HepG2 (cell line): Measurements from ENCODE around the gene UCKL1. TPM values are rescaled to one million over a fixed set of nuclear protein-coding genes. Genes with fewer than 3 reads are reported as not detected.

Experiments
- ATAC-seq: fragments of 200-7000 bp; cut with Tn5 transposase; 3 replicates; pipeline ENCODE4 v1.9.1; 2020; ENCODE audit warnings: mild to moderate bottlenecking, moderate library complexity
- BruUV-seq: library from RNA; stranded (reverse); fragments of 400-500 nt; replicated peaks from 2 replicates; lab custom pipeline; 2021; lab: Mats Ljungman, UMichigan
- CTCF ChIA-PET: fragments of 300-600 bp; formaldehyde crosslinking; extraction: SDS; loops from one replicate; lab custom pipeline; 2021; ENCODE audit warnings: low total read pairs, inconsistent platforms, low intra/inter-chr PET ratio; lab: Yijun Ruan, JAX
- POLR2A ChIA-PET: fragments of 350-600 bp; sonication (Branson Sonifier 250); formaldehyde crosslinking; loops from one replicate; lab custom pipeline; 2020; ENCODE audit warnings: antibody characterized with exemption, inconsistent platforms; lab: Yijun Ruan, JAX
- DNase-seq: peaks from one replicate; pipeline ENCODE4 v3.0.0-alpha.2; 2015; ENCODE audit warnings: low spot score
- FAIRE-seq: peaks from 3 replicates; lab custom pipeline; 2011; peaks lifted over from hg19 to GRCh38; lab: Jason Lieb, UNC
- H2AFZ ChIP-seq: one replicate; pipeline ENCODE4 v1.6.1; 2011; ENCODE audit warnings: low read length, inconsistent platforms
- H3K27ac ChIP-seq: fragments of 300-600 bp; 3 replicates; pipeline ENCODE4 v1.8.0; 2011; ENCODE audit warnings: mixed run types, mild to moderate bottlenecking, mixed read lengths, low read length, inconsistent platforms; ENCODE audit not compliant: insufficient read depth; ENCODE audit errors: extremely low read length
- H3K27me3 ChIP-seq, 2 experiments: fragments of 200-600 bp in 1 of 2; 2 replicates in 1 of 2; 3 replicates in 1 of 2; pipeline versions ENCODE4 v1.6.0 to v1.8.0; 2011; ENCODE audit warnings: low read length in 2 of 2, mild to moderate bottlenecking in 2 of 2, moderate library complexity in 2 of 2, inconsistent platforms in 1 of 2; ENCODE audit not compliant: insufficient read depth in 2 of 2, control insufficient read depth in 1 of 2
- H3K36me3 ChIP-seq, 2 experiments: fragments of 200-600 bp in 1 of 2; replicated peaks in 1 of 2; 2 replicates in 1 of 2; 3 replicates in 1 of 2; pipeline versions ENCODE4 v1.5.1 to v1.8.0; 2011; ENCODE audit warnings: low read length in 2 of 2, inconsistent platforms in 1 of 2; ENCODE audit not compliant: insufficient read depth in 2 of 2, control insufficient read depth in 1 of 2
- H3K4me1 ChIP-seq: 2 replicates; pipeline ENCODE4 v1.5.1; 2012; ENCODE audit warnings: low read length, inconsistent platforms; ENCODE audit not compliant: insufficient read depth
- H3K4me2 ChIP-seq: 2 replicates; pipeline ENCODE4 v1.6.0; 2011; ENCODE audit warnings: low read depth, low read length, inconsistent platforms
- H3K4me3 ChIP-seq, 3 experiments: fragments of 200-600 bp in 1 of 3; sonication (generic), shearing (Covaris generic) in 1 of 3; replicated peaks in 1 of 3; 2 replicates each; pipeline ENCODE4 v1.5.1; 2011 to 2016; ENCODE audit warnings: low read length in 3 of 3, inconsistent platforms in 2 of 3, low read depth in 2 of 3, mild to moderate bottlenecking in 2 of 3, control low read depth in 1 of 3, mixed read lengths in 1 of 3; ENCODE audit not compliant: insufficient read depth in 1 of 3
- H3K79me2 ChIP-seq: one replicate; pipeline ENCODE4 v1.6.1; 2011; ENCODE audit warnings: low read length, inconsistent platforms; ENCODE audit not compliant: insufficient read depth
- H3K9ac ChIP-seq: 2 replicates; pipeline ENCODE4 v1.6.0; 2011; ENCODE audit warnings: mild to moderate bottlenecking, low read depth, low read length, inconsistent platforms; ENCODE audit not compliant: insufficient read depth
- H3K9me3 ChIP-seq: 2 replicates; pipeline ENCODE4 v1.5.1; 2012; ENCODE audit warnings: mild to moderate bottlenecking, low read length
- H4K20me1 ChIP-seq: 2 replicates; pipeline ENCODE4 v1.6.0; 2011; ENCODE audit warnings: inconsistent platforms, mild to moderate bottlenecking, low read length, moderate library complexity; ENCODE audit not compliant: insufficient read depth
- ARID2 ChIP-seq: sonication (generic); formaldehyde crosslinking; IDR thresholded peaks from 2 replicates; pipeline ENCODE4 v1.8.1; 2022; ENCODE audit warnings: mild to moderate bottlenecking, missing genetic modification reagents, borderline replicate concordance
- CREM ChIP-seq, 2 experiments: sonication (generic) in 1 of 2; formaldehyde crosslinking in 1 of 2; IDR thresholded peaks; 2 replicates each; pipeline versions ENCODE4 v1.4.0 to v1.6.1; 2016 to 2020; ENCODE audit warnings: antibody characterized with exemption in 1 of 2, mild to moderate bottlenecking in 1 of 2, missing genetic modification reagents in 1 of 2
- FOXA1 ChIP-seq, 2 experiments: fragments of 450-650 bp in 1 of 2; sonication (generic) in 1 of 2; formaldehyde crosslinking in 1 of 2; IDR thresholded peaks; 2 replicates each; pipeline versions ENCODE4 v1.4.0 to v1.6.1; 2016 to 2020; ENCODE audit warnings: missing genetic modification reagents in 1 of 2
- HNF1B ChIP-seq: sonication (generic); formaldehyde crosslinking; IDR thresholded peaks from 2 replicates; pipeline ENCODE4 v1.5.1; 2020; ENCODE audit warnings: mild to moderate bottlenecking, moderate library complexity, missing genetic modification reagents
- JUNB ChIP-seq: sonication (generic); formaldehyde crosslinking; IDR thresholded peaks from 2 replicates; pipeline ENCODE4 v1.8.0; 2022; ENCODE audit warnings: missing genetic modification reagents, mild to moderate bottlenecking, borderline replicate concordance
- MEIS1 ChIP-seq: sonication (generic); formaldehyde crosslinking; IDR thresholded peaks from 2 replicates; pipeline ENCODE4 v1.9.0; 2021; ENCODE audit warnings: mild to moderate bottlenecking, missing genetic modification reagents, moderate library complexity, borderline replicate concordance
- MLXIP ChIP-seq: sonication (generic); formaldehyde crosslinking; IDR thresholded peaks from 2 replicates; pipeline ENCODE4 v1.9.0; 2021; ENCODE audit warnings: missing genetic modification reagents, borderline replicate concordance
- TOPORS ChIP-seq: sonication (generic); formaldehyde crosslinking; IDR thresholded peaks from 2 replicates; pipeline ENCODE4 v1.8.0; 2023; ENCODE audit warnings: mild to moderate bottlenecking, missing genetic modification reagents
- ZC3H13 ChIP-seq: sonication (generic); formaldehyde crosslinking; IDR thresholded peaks from 2 replicates; pipeline ENCODE4 v1.8.1; 2023; ENCODE audit warnings: mild to moderate bottlenecking, missing genetic modification reagents, moderate library complexity
- ZNF121 ChIP-seq: sonication (generic); formaldehyde crosslinking; IDR thresholded peaks from 2 replicates; pipeline ENCODE4 v1.5.0; 2020; ENCODE audit warnings: mild to moderate bottlenecking, missing genetic modification reagents
- ZNF747 ChIP-seq: sonication (generic); formaldehyde crosslinking; IDR thresholded peaks from 2 replicates; pipeline ENCODE4 v1.8.1; 2023; ENCODE audit warnings: missing genetic modification reagents, mild to moderate bottlenecking, borderline replicate concordance
- ZNF800 ChIP-seq: sonication (generic); formaldehyde crosslinking; IDR thresholded peaks from 2 replicates; pipeline ENCODE4 v1.4.0; 2020; ENCODE audit warnings: missing genetic modification reagents
- WGBS: methylation state at CpG from one replicate; pipeline ENCODE4 v1.1.6; 2017; ENCODE audit warnings: low lambda C conversion rate; 5-methylcytosine and 5-hydroxymethylcytosine counted together
- in situ Hi-C: cut with HindIII; loops from 2 replicates; pipeline ENCODE4 v1.10.0; 2017; ENCODE audit warnings: low pct_unique_long_range_greater_than_20kb; ENCODE audit not compliant: extremely low pct_ligation_motif_present
- intact Hi-C: fragments of 100-400 bp; cut with micrococcal nuclease; formaldehyde crosslinking; loops from one replicate; pipeline ENCODE4 v1.10.0; 2022; ENCODE audit not compliant: unreplicated experiment
- polyA plus RNA-seq, 8 experiments: library from polyadenylated mRNA; depleted of rRNA in 3 of 8; stranded (reverse) in 7 of 8; unstranded in 1 of 8; fragments of >200 nt; fragmentation: Illumina TruSeq in 4 of 8; extraction: Trizol in 4 of 8; gene quantifications; 2 replicates each; pipeline versions ENCODE4 v1.2.1 to v1.2.3, GENCODE V29; 2011 to 2016; ENCODE audit warnings: low read depth in 4 of 8, missing spikeins in 1 of 8, mixed read lengths in 1 of 8; ENCODE audit not compliant: insufficient read depth in 1 of 8
- total RNA-seq, 5 experiments: library from RNA; depleted of rRNA; stranded (reverse); fragments of >200 nt; fragmentation: Illumina TruSeq; extraction: Trizol; gene quantifications; 2 replicates each; pipeline ENCODE4 v1.2.3, GENCODE V29; 2016; ENCODE audit warnings: low read depth in 1 of 5

Gene UCKL1
- total and polyA plus RNA-seq, 2 of the 13 experiments (the other 11 are each of a cell fraction or from before 2014, with no cell fraction given): 50.2 to 126 TPM

- peak; percentile 87 for TF ChIP-seq HNF1B (CRISPR knock-in tag)
These were observed 17.6 kb upstream of the UCKL1 start (continued) for GRCh38 chr20:63973636-63974401.

- H3K27ac ChIP-seq: peak overlapping the region; percentile 13
- peak; percentile 12 for FAIRE-seq
- CTCF ChIA-PET: interaction anchor here (0.5 to 2.4 kb wide), 8 partner anchors 22 to 435 kb away, joined by 3 to 18 read pairs (median 4); partner anchors contain the start of genes ARFRP1 and ZGPAT
- intact Hi-C loops: loop anchor here (5.0 kb wide), 1 partner anchor 436 kb away; the partner anchor contains the start of gene PTK6
- DNase-seq: no peak
- no peak overlapping the region for H3K9ac ChIP-seq
- WGBS: 46% methylated on average over 1 of the region's 3 CpGs
- no peak for ATAC-seq
- H3K4me3 ChIP-seq: peak overlapping the region in 2 of 3 experiments; percentile 43 to 75; a peak in 3 of 6 replicates
- H3K36me3 ChIP-seq: no peaks in the 10 kb centered on the region; a peak in 2 of 5 replicates
- in situ Hi-C loops: no loop called here
- BruUV-seq: no TSS peak
- no peaks in the 10 kb centered on the region for H3K9me3 ChIP-seq
- POLR2A ChIA-PET: interaction anchor here (0.9 to 3.6 kb wide), 15 partner anchors 7 to 436 kb away, joined by 3 to 36 read pairs (median 4); partner anchors contain the start of genes PRPF6, PTK6, TPD52L2 and UCKL1
- no peaks in the 10 kb centered on the region for H3K27me3 ChIP-seq
- H3K79me2 ChIP-seq: peaks cover 11% of the 10 kb centered on the region
- H2AFZ ChIP-seq: no peak overlapping the region
- peak overlapping the region; percentile 91 for H3K4me2 ChIP-seq
- H4K20me1 ChIP-seq: no peaks in the 10 kb centered on the region; the same call in 1 of the 2 replicates
- H3K4me1 ChIP-seq: peaks cover 55% of the 10 kb centered on the region
- 0 out of 2 replicates have a peak, but pooled peaks have one; percentile 63 for TF ChIP-seq JUNB (CRISPR knock-in tag)
- 0 out of 2 replicates have a peak, but pooled peaks have one; percentile 72 for TF ChIP-seq ZC3H13
- TF ChIP-seq CREM (IDR thresholded peaks at IDR 0.05): no peak
- TF ChIP-seq CREM (CRISPR knock-in tag; IDR thresholded peaks at IDR 0.05): no peak
- TF ChIP-seq ZNF800 (CRISPR knock-in tag): no peak
- no peak for TF ChIP-seq ZNF747 (CRISPR knock-in tag)
- no peak for TF ChIP-seq MEIS1 (CRISPR knock-in tag)
- peak; percentile 98 for TF ChIP-seq ZNF121 (CRISPR knock-in tag)
- TF ChIP-seq MLXIP (CRISPR knock-in tag): no peak
- TF ChIP-seq TOPORS: 0 out of 2 replicates have a peak, but pooled peaks have one; percentile 19
- 0 out of 2 replicates have a peak, but pooled peaks have one; percentile 54 for TF ChIP-seq FOXA1 (IDR thresholded peaks at IDR 0.05)
- no peak for TF ChIP-seq FOXA1 (CRISPR knock-in tag; IDR thresholded peaks at IDR 0.05)
- 0 out of 2 replicates have a peak, but pooled peaks have one; percentile 31 for TF ChIP-seq ARID2 (CRISPR knock-in tag)
These were observed 16.9 kb upstream of the UCKL1 start for GRCh38 chr20:63973160-63973479.
